Pancreas (tissue), 10 donors: ENCODE data around the gene MYH8. TPM values are rescaled to one million over a fixed set of nuclear protein-coding genes. Genes with fewer than 3 reads are reported as not detected.

Experiments
- ATAC-seq, 4 donors: fragments of 200-7000 bp; cut with Tn5 transposase; one replicate each; pipeline versions ENCODE4 v1.8.0 to v1.9.1; 2020; ENCODE audit warnings: mild to moderate bottlenecking in 4 of 4, moderate library complexity in 4 of 4
- DNase-seq, 6 donors: peaks; one replicate each; pipeline ENCODE4 v3.0.0-alpha.2; 2020
- FAIRE-seq: peaks from 2 replicates; lab custom pipeline; 2012; peaks lifted over from hg19 to GRCh38; lab: Jason Lieb, UNC
- H3K27ac ChIP-seq, 4 donors: fragments of 200-600 bp; sonication (generic); 1 replicate in 3 of 4; 2 replicates in 1 of 4; pipeline versions ENCODE4 v1.5.0 to v1.8.0; 2020
- H3K27me3 ChIP-seq, 4 donors: fragments of 200-600 bp; one replicate each; pipeline ENCODE4 v1.8.0; 2021
- H3K36me3 ChIP-seq, 3 donors: fragments of 200-600 bp; sonication (generic) in 1 of 3; one replicate each; pipeline versions ENCODE4 v1.5.0 to v1.8.0; 2020 to 2021
- H3K4me1 ChIP-seq, 3 donors: fragments of 200-600 bp; one replicate each; pipeline ENCODE4 v1.8.0; 2021
- H3K4me3 ChIP-seq, 4 donors: fragments of 200-600 bp; sonication (generic) in 2 of 4; one replicate each; pipeline versions ENCODE4 v1.5.0 to v1.8.0; 2020 to 2021
- H3K9me3 ChIP-seq, 4 donors: fragments of 200-600 bp; one replicate each; pipeline ENCODE4 v1.8.0; 2021
- WGBS, 2 donors: extraction: QIAGEN DNeasy Blood & Tissue Kit; methylation state at CpG; one replicate each; pipeline ENCODE4 v1.1.7; 2013; 5-methylcytosine and 5-hydroxymethylcytosine counted together
- intact Hi-C, 3 donors: fragments of 100-400 bp; cut with DNase I; formaldehyde crosslinking; loops; one replicate each; pipeline versions ENCODE4 v1.11.1 to v1.14.2; 2022
- polyA plus RNA-seq, 2 donors: library from polyadenylated mRNA; stranded (reverse); fragments of 200-250 nt; gene quantifications; one replicate each; pipeline ENCODE4 v1.2.3, GENCODE V29; 2013
- total RNA-seq, 6 donors: library from RNA; stranded (reverse); fragmentation: NEBNext Ultra II Directional in 4 of 6; extraction: Animal tissue kit (Norgen Biotek cat#: 25700) in 4 of 6; gene quantifications; one replicate each; pipeline versions ENCODE4 v1.2.1 to v1.2.4, GENCODE V29; 2021 to 2023
- TF ChIP-seq, protein P1 (sequence below), 4 donors: fragments of 200-600 bp; sonication (generic) in 3 of 4; IDR thresholded peaks; one replicate each; pipeline versions ENCODE4 v1.5.0 to v1.8.0; 2021; ENCODE audit warnings: antibody characterized with exemption in 4 of 4
- donor health status: healthy with polysubstance abuse.
- donor health status: DM: no; HTN: no; CAD: no; lungs with moderate emphysema.
- donor health status: DM: no; HTN: no; CAD: no.
- donor health status: control.
- donor health status: control.
- donor health status: Bipolar disorder and iron deficiency.
- donor health status: DM: yes; HTN: yes; CAD: no.
- donor health status: DM: no; HTN: no; CAD: no.
- donor health status: DM: no; HTN: no; CAD: no.
- donor health status: DM: yes; HTN: yes; CAD: no.

Gene MYH8
- total and polyA plus RNA-seq, 8 donors = not detected

DNA sequence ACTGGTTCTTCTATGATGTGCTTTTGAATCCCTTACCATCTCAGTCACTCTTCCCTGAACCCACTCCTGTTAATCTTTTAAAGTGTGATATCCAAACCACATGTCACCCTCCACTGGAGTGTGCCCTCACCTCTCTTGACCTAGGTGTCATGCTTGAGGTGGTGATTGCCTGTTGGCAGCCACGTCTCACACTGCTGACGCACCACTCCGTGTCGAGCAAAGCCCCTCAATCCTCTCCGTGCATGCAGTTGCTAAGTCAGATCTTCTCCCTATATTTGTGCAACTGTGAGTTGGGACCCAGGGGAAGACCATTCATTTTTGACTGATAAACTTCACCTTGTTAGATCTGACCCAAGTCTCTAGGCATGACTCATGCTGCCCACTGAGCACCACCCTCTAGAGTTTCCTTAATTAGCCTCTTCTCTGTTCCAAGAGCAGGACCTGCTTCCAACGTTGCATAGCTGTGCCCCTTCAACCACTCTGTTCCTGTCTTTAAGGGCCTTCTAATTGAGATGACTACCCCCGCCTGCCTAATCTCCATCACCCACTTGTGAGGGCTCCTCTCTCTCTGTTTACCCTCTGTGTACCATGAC lies 51.6 kb downstream of the MYH8 start:
- DNase-seq = no peak
- TF ChIP-seq, protein P1, sequence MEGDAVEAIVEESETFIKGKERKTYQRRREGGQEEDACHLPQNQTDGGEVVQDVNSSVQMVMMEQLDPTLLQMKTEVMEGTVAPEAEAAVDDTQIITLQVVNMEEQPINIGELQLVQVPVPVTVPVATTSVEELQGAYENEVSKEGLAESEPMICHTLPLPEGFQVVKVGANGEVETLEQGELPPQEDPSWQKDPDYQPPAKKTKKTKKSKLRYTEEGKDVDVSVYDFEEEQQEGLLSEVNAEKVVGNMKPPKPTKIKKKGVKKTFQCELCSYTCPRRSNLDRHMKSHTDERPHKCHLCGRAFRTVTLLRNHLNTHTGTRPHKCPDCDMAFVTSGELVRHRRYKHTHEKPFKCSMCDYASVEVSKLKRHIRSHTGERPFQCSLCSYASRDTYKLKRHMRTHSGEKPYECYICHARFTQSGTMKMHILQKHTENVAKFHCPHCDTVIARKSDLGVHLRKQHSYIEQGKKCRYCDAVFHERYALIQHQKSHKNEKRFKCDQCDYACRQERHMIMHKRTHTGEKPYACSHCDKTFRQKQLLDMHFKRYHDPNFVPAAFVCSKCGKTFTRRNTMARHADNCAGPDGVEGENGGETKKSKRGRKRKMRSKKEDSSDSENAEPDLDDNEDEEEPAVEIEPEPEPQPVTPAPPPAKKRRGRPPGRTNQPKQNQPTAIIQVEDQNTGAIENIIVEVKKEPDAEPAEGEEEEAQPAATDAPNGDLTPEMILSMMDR (IDR thresholded peaks at IDR 0.05) = no peak
- no peaks in the 10 kb centered on the region for H3K9me3 ChIP-seq
- no peaks in the 10 kb centered on the region for H3K36me3 ChIP-seq
- H3K27ac ChIP-seq = no peak overlapping the region
- no peaks in the 10 kb centered on the region for H3K4me1 ChIP-seq
- no peak for FAIRE-seq
- no peak for ATAC-seq
- WGBS, 2 donors = 58 to 68% methylated on average over 7 of the region's 7 CpGs
- no peaks in the 10 kb centered on the region for H3K27me3 ChIP-seq
- no peak overlapping the region for H3K4me3 ChIP-seq
- intact Hi-C loops = no loop called here

DNA sequence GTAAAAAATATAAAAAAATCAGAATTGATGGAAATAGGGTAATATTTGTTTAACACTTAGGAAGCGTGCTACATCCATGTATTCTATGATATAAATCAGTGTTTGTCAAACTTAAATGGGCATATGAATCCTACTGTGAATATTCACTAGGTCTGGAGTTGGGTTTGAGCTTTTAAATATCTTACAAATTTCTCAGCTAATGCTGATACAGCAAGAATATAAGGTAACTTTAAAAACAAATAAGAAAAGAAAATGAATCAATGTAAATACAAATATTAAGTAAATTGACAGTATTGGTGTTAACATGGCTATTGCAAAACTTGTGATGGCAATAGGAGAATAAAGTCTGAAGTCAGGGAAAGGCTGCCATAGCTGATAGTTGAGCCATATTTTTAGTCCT lies 52.5 kb downstream of the MYH8 start:
- Histone ChIP-seq H3K27me3 (no peaks in the 10 kb centered on the region), H3K9me3 (no peaks in the 10 kb centered on the region), H3K4me1 (no peaks in the 10 kb centered on the region), H3K4me3 (no peak overlapping the region), H3K36me3 (no peaks in the 10 kb centered on the region), H3K27ac (no peak overlapping the region)
- TF ChIP-seq, protein P1 (IDR thresholded peaks at IDR 0.05) = no peak
- FAIRE-seq = no peak
- intact Hi-C loops = loop anchor here in 1 of 3 donors (10.0 kb wide), 1 partner anchor 64 kb away; no protein-coding TSS in a partner anchor
- WGBS, 2 donors = 51 to 55% methylated on average over 1 of the region's 1 CpG
- no peak for DNase-seq
- ATAC-seq = no peak

DNA sequence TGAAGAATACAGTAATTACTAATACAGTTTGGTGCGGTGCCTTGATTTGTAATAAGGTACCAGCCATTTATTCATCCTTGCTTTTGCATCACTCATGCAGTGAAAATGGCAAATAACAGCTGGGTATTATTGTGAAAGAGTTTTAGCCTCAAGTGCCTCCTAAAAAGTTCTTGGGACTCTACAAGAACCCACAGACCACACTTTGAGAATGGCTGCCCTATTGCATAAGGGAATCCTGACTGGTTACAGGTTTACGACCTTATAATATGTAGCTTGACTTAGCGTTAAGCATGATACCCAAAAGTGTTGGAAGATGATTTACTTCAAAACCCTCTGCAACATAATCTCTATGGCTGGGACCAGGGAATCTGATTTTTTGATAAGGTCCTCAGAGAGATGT lies 53.2 kb downstream of the MYH8 start:
- TF ChIP-seq, protein P1 (IDR thresholded peaks at IDR 0.05) = no peak
- intact Hi-C loops = loop anchor here in 1 of 3 donors (10.0 kb wide), 1 partner anchor 64 kb away; no protein-coding TSS in a partner anchor
- H3K27ac ChIP-seq = no peak overlapping the region
- no peak for DNase-seq
- H3K4me1 ChIP-seq = no peaks in the 10 kb centered on the region
- 76 to 87% methylated on average over 3 of the region's 3 CpGs for WGBS, 2 donors
- H3K36me3 ChIP-seq = no peaks in the 10 kb centered on the region
- no peak for FAIRE-seq
- H3K4me3 ChIP-seq = no peak overlapping the region
- ATAC-seq = no peak
- H3K27me3 ChIP-seq = no peaks in the 10 kb centered on the region
- H3K9me3 ChIP-seq = no peaks in the 10 kb centered on the region

DNA sequence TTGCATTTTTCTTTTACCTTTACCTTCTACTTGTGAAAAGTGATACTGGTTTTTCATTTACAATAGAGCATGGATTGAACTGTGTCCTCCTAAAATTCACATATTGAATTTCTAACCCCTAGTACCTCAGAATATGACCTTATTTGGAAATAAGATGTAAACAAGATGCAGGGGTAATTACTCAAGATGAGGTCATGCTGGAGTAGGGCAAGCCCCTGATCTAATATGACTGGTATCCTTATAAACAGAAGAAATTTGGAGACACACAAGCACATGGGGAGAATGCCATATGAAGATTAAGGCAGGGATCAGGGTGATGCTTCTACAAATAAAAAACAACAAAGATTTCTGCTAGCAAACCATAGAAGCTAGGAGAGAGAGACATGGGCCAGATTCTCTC lies 61.2 kb downstream of the MYH8 start:
- FAIRE-seq (no peak), DNase-seq (no peak), ATAC-seq (no peak)
- intact Hi-C loops = loop anchor here in 1 of 3 donors (10.0 kb wide), 1 partner anchor 56 kb away; no protein-coding TSS in a partner anchor
- no peak overlapping the region for H3K4me3 ChIP-seq
- H3K36me3 ChIP-seq = no peaks in the 10 kb centered on the region
- no peaks in the 10 kb centered on the region for H3K9me3 ChIP-seq
- no peak overlapping the region for H3K27ac ChIP-seq
- H3K27me3 ChIP-seq = no peaks in the 10 kb centered on the region
- TF ChIP-seq, protein P1 (IDR thresholded peaks at IDR 0.05) = no peak
- H3K4me1 ChIP-seq = no peaks in the 10 kb centered on the region

DNA sequence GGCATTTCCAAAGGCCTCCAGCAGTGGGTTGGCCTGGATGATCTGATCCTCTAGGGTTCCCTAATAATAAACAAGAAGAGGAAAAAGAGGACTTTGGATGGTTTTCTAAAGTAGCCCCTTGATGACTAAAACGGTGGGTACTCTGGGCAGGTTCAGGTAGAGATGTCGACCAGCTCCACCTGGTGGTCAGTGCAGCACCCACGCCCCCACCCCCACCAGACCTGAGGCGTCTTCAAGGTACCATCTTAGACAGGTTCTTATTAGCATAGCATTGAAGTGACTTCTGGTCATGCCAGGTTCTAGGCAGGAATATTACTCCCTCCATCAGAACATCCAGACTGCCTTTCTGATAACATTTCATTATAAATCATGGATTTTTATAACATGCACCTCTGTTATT lies 64.0 kb downstream of the MYH8 start:
- TF ChIP-seq, protein P1 (IDR thresholded peaks at IDR 0.05) = peak in 3 of 4 donors; percentile 18 to 23 (median 22)
- H3K27ac ChIP-seq = no peak overlapping the region
- no peaks in the 10 kb centered on the region for H3K4me1 ChIP-seq
- no peaks in the 10 kb centered on the region for H3K9me3 ChIP-seq
- H3K27me3 ChIP-seq = no peaks in the 10 kb centered on the region
- DNase-seq (peak in 2 of 6 donors; percentile 9 to 22), ATAC-seq (no peak), FAIRE-seq (no peak)
- H3K4me3 ChIP-seq = no peak overlapping the region
- 6 to 24% methylated on average over 4 of the region's 4 CpGs for WGBS, 2 donors
- intact Hi-C loops = no loop called here
- no peaks in the 10 kb centered on the region for H3K36me3 ChIP-seq
